Effector memory CD4-positive, alpha-beta T cell (primary cell): ENCODE measurements around the gene COMTD1.
"Not testable (repeated sequence)": the region's sequence is repeated elsewhere in the genome, so short reads cannot be mapped to it uniquely, and the experiment has no call there.

Experiments
- DNase-seq, 3 donors: peaks; one replicate each; pipeline ENCODE4 v3.0.0-alpha.2; 2020
- H3K27ac ChIP-seq: 2 replicates; pipeline ENCODE4 v1.7.0; 2013; ENCODE audit warnings: mild to moderate bottlenecking, low read length, moderate library complexity; ENCODE audit not compliant: insufficient read depth, poor library complexity, severe bottlenecking
- H3K27me3 ChIP-seq: replicated peaks from 2 replicates; pipeline ENCODE4 v1.7.0; 2013; ENCODE audit warnings: mild to moderate bottlenecking, low read length; ENCODE audit not compliant: insufficient read depth, control insufficient read depth, poor library complexity, severe bottlenecking
- H3K36me3 ChIP-seq: 2 replicates; pipeline ENCODE4 v1.7.0; 2013; ENCODE audit warnings: mild to moderate bottlenecking, low read length, moderate library complexity; ENCODE audit not compliant: control insufficient read depth, insufficient read depth
- H3K4me1 ChIP-seq: 2 replicates; pipeline ENCODE4 v1.7.0; 2013; ENCODE audit warnings: low read length, mild to moderate bottlenecking; ENCODE audit not compliant: control insufficient read depth, insufficient read depth, poor library complexity, severe bottlenecking
- H3K4me3 ChIP-seq: 2 replicates; pipeline ENCODE4 v1.7.0; 2013; ENCODE audit warnings: low read length, low read depth, mild to moderate bottlenecking; ENCODE audit not compliant: insufficient read depth, poor library complexity, severe bottlenecking
- H3K9me3 ChIP-seq: 2 replicates; pipeline ENCODE4 v1.7.0; 2013; ENCODE audit warnings: mild to moderate bottlenecking, low read length, moderate library complexity; ENCODE audit not compliant: control insufficient read depth

The COMTD1 gene

GRCh38 chr10:75221492-75221891 lies 14.3 kb downstream of the COMTD1 start:
- H3K4me1 ChIP-seq, H3K4me3 ChIP-seq, H3K9me3 ChIP-seq, DNase-seq, H3K27me3 ChIP-seq, H3K27ac ChIP-seq: not testable (repeated sequence)
- peaks cover 78% of the 10 kb centered on the region for H3K36me3 ChIP-seq

- Histone ChIP-seq H3K36me3 (peaks cover 81% of the 10 kb centered on the region), H3K9me3 (no peaks in the 10 kb centered on the region), H3K27me3 (no peaks in the 10 kb centered on the region), H3K27ac (no peak overlapping the region), H3K4me1 (no peaks in the 10 kb centered on the region), H3K4me3 (no peak overlapping the region)
- no peak for DNase-seq
Observed at GRCh38 chr10:75220274-75220673, 15.5 kb downstream of the COMTD1 start.

GRCh38 chr10:75212343-75212742 lies 23.4 kb downstream of the COMTD1 start:
- Histone ChIP-seq H3K36me3 (peaks cover 35% of the 10 kb centered on the region), H3K4me1 (peaks cover 6% of the 10 kb centered on the region), H3K27me3 (no peaks in the 10 kb centered on the region), H3K9me3 (no peaks in the 10 kb centered on the region), H3K27ac (no peak overlapping the region), H3K4me3 (no peak overlapping the region)
- DNase-seq, result no peak

- H3K9me3 ChIP-seq, result no peaks in the 10 kb centered on the region
- peak overlapping the region; percentile 86 for H3K4me3 ChIP-seq
- peaks cover 6% of the 10 kb centered on the region for H3K4me1 ChIP-seq
- H3K27ac ChIP-seq, result peak overlapping the region; percentile 95
- no peak for DNase-seq
- H3K36me3 ChIP-seq, result peaks cover 23% of the 10 kb centered on the region
- no peaks in the 10 kb centered on the region for H3K27me3 ChIP-seq
Observed at GRCh38 chr10:75211007-75211691, 24.6 kb downstream of the COMTD1 start.

GRCh38 chr10:75210282-75211006 lies 25.3 kb downstream of the COMTD1 start, which contains the start of gene VDAC2:
Gene VDAC2, plus strand, starts transcription at chr10:75210796. Its CDS starts 363 bp downstream, at chr10:75211159.
- Histone ChIP-seq H3K27ac (peak within 1 kb of the TSS; percentile 95), H3K9me3 (no peaks in the 10 kb centered on the region), H3K27me3 (no peaks in the 10 kb centered on the region), H3K4me1 (peaks cover 6% of the 10 kb centered on the region), H3K4me3 (peak within 1 kb of the TSS; percentile 86), H3K36me3 (peaks cover 17% of the 10 kb centered on the region)
- DNase-seq, result peak; percentile 89 to 94 (median 91)

- Histone ChIP-seq H3K27ac (peak overlapping the region; percentile 95), H3K4me3 (peak overlapping the region; percentile 86), H3K4me1 (peaks cover 6% of the 10 kb centered on the region), H3K27me3 (no peaks in the 10 kb centered on the region), H3K36me3 (peaks cover 12% of the 10 kb centered on the region), H3K9me3 (no peaks in the 10 kb centered on the region)
- peak; percentile 48 to 65 (median 61) for DNase-seq
Observed at GRCh38 chr10:75209921-75210281, 25.9 kb downstream of the COMTD1 start.

GRCh38 chr10:75209086-75209920 lies 26.5 kb downstream of the COMTD1 start:
- H3K4me3 ChIP-seq, result peak overlapping the region; percentile 86
- no peaks in the 10 kb centered on the region for H3K27me3 ChIP-seq

GRCh38 chr10:75208181-75208580 lies 27.6 kb downstream of the COMTD1 start:
- Histone ChIP-seq H3K27me3 (no peaks in the 10 kb centered on the region), H3K9me3 (no peaks in the 10 kb centered on the region), H3K4me3 (no peak overlapping the region), H3K4me1 (peaks cover 6% of the 10 kb centered on the region), H3K27ac (no peak overlapping the region), H3K36me3 (peaks cover 4% of the 10 kb centered on the region)
- no peak for DNase-seq

More at GRCh38 chr10:75209086-75209920, 26.5 kb downstream of the COMTD1 start:
- DNase-seq, result no peak
- H3K27ac ChIP-seq, result peak overlapping the region; percentile 95
- H3K4me1 ChIP-seq, result peaks cover 6% of the 10 kb centered on the region
- no peaks in the 10 kb centered on the region for H3K9me3 ChIP-seq
- H3K36me3 ChIP-seq, result peaks cover 10% of the 10 kb centered on the region

- no peak overlapping the region for H3K27ac ChIP-seq
- H3K9me3 ChIP-seq, result no peaks in the 10 kb centered on the region
- peaks cover 1% of the 10 kb centered on the region for H3K36me3 ChIP-seq
- H3K4me3 ChIP-seq, result no peak overlapping the region
- H3K27me3 ChIP-seq, result no peaks in the 10 kb centered on the region
- no peak for DNase-seq
- H3K4me1 ChIP-seq, result peaks cover 6% of the 10 kb centered on the region
Observed at GRCh38 chr10:75207857-75208144, 28.0 kb downstream of the COMTD1 start.
